OCI-LY3 (cell line): ENCODE results near the gene ANKRD10.

Experiments
- H2AFZ ChIP-seq: fragments of 200-600, 300-600 bp; shearing (Covaris generic); 2 replicates; pipeline ENCODE4 v1.6.0; 2014; ENCODE audit warnings: antibody characterized with exemption, low read depth, low read length
- H3K27ac ChIP-seq: fragments of 200-600, 300-600 bp; sonication (generic); 2 replicates; pipeline ENCODE4 v1.5.1; 2014; ENCODE audit warnings: mild to moderate bottlenecking, low read length, moderate library complexity, mixed read lengths
- H3K27me3 ChIP-seq: fragments of 200-600, 300-600 bp; sonication (generic); 2 replicates; pipeline ENCODE4 v1.6.1; 2014; ENCODE audit warnings: low read depth, low read length, mixed read lengths
- H3K36me3 ChIP-seq: fragments of 200-600, 300-600 bp; sonication (generic); replicated peaks from 2 replicates; pipeline ENCODE3; 2014; ENCODE audit warnings: low read depth, low read length, mixed read lengths
- H3K4me1 ChIP-seq: fragments of 300-600, 200-600 bp; sonication (generic); 2 replicates; pipeline ENCODE4 v1.6.1; 2014; ENCODE audit warnings: low read length, mixed read lengths
- H3K4me2 ChIP-seq: fragments of 200-600, 300-600 bp; sonication (generic); 2 replicates; pipeline ENCODE4 v1.6.1; 2014; ENCODE audit warnings: low read length, mixed read lengths
- H3K4me3 ChIP-seq: fragments of 300-600, 200-600 bp; sonication (generic); 2 replicates; pipeline ENCODE4 v1.5.1; 2014; ENCODE audit warnings: antibody characterized with exemption, mild to moderate bottlenecking, low read length, moderate library complexity
- H3K79me2 ChIP-seq: fragments of 300-600, 200-600 bp; shearing (Covaris generic); 2 replicates; pipeline ENCODE4 v1.6.1; 2014; ENCODE audit warnings: mild to moderate bottlenecking, low read length, mixed read lengths
- H3K9ac ChIP-seq: fragments of 300-600, 200-600 bp; shearing (Covaris generic); 2 replicates; pipeline ENCODE4 v1.6.0; 2014; ENCODE audit warnings: mild to moderate bottlenecking, low read length, moderate library complexity
- H3K9me3 ChIP-seq: fragments of 200-600, 300-600 bp; shearing (Covaris generic); 2 replicates; pipeline ENCODE4 v1.6.1; 2014; ENCODE audit warnings: low read length, mixed read lengths; ENCODE audit not compliant: insufficient read depth
- H4K20me1 ChIP-seq: fragments of 200-600, 300-600 bp; sonication (generic); 2 replicates; pipeline ENCODE4 v1.6.1; 2016; ENCODE audit warnings: low read length, mixed read lengths; ENCODE audit not compliant: insufficient read depth
- CTCF ChIP-seq: fragments of 200-600, 300-600 bp; sonication (generic); IDR thresholded peaks from 2 replicates; pipeline ENCODE4 v1.5.1; 2014; ENCODE audit warnings: antibody characterized with exemption, low read length, low read depth
- EZH2phosphoT487 ChIP-seq: fragments of 200-600 bp; shearing (Covaris generic); IDR thresholded peaks from 2 replicates; pipeline ENCODE4 v1.6.1; 2018; ENCODE audit warnings: antibody characterized with exemption, mixed run types, low read depth

The ANKRD10 gene

GRCh38 chr13:110831437-110832204 is 83.2 kb downstream of the ANKRD10 start:
- H3K36me3 ChIP-seq, result no peaks in the 10 kb centered on the region
- H3K4me3 ChIP-seq, result no peak overlapping the region
- no peak overlapping the region for H3K27ac ChIP-seq
- no peaks in the 10 kb centered on the region for H3K79me2 ChIP-seq
- no peak overlapping the region for H2AFZ ChIP-seq
- H3K9ac ChIP-seq, result no peak overlapping the region
- no peaks in the 10 kb centered on the region for H3K9me3 ChIP-seq
- no peaks in the 10 kb centered on the region for H4K20me1 ChIP-seq
- TF ChIP-seq CTCF (no peak), EZH2phosphoT487 (no peak)
- peaks cover 32% of the 10 kb centered on the region for H3K27me3 ChIP-seq
- no peak overlapping the region for H3K4me2 ChIP-seq
- peaks cover 4% of the 10 kb centered on the region; the same call in 1 of the 2 replicates for H3K4me1 ChIP-seq

- no peak overlapping the region for H3K9ac ChIP-seq
- no peak for TF ChIP-seq CTCF
- no peaks in the 10 kb centered on the region for H4K20me1 ChIP-seq
- H3K27ac ChIP-seq, result no peak overlapping the region
- no peaks in the 10 kb centered on the region for H3K79me2 ChIP-seq
- H3K36me3 ChIP-seq, result no peaks in the 10 kb centered on the region
- no peak overlapping the region for H2AFZ ChIP-seq
- no peak overlapping the region for H3K4me2 ChIP-seq
- H3K4me3 ChIP-seq, result no peak overlapping the region
- peaks cover 4% of the 10 kb centered on the region; the same call in 1 of the 2 replicates for H3K4me1 ChIP-seq
- H3K9me3 ChIP-seq, result no peaks in the 10 kb centered on the region
- peaks cover 31% of the 10 kb centered on the region for H3K27me3 ChIP-seq
Measured at GRCh38 chr13:110830800-110831371, 84.0 kb downstream of the ANKRD10 start.

- H3K9ac ChIP-seq, result no peak overlapping the region
- no peaks in the 10 kb centered on the region for H3K36me3 ChIP-seq
- peaks cover 4% of the 10 kb centered on the region; the same call in 1 of the 2 replicates for H3K4me1 ChIP-seq
- no peaks in the 10 kb centered on the region for H4K20me1 ChIP-seq
- no peaks in the 10 kb centered on the region for H3K79me2 ChIP-seq
- H3K27ac ChIP-seq, result no peak overlapping the region
- no peaks in the 10 kb centered on the region for H3K9me3 ChIP-seq
- H3K27me3 ChIP-seq, result peaks cover 26% of the 10 kb centered on the region
- H3K4me2 ChIP-seq, result no peak overlapping the region
- no peak overlapping the region for H2AFZ ChIP-seq
- TF ChIP-seq EZH2phosphoT487 (no peak), CTCF (no peak)
- H3K4me3 ChIP-seq, result no peak overlapping the region
Measured at GRCh38 chr13:110830331-110830730, 84.5 kb downstream of the ANKRD10 start.

- Histone ChIP-seq H4K20me1 (no peaks in the 10 kb centered on the region), H3K4me2 (no peak overlapping the region), H3K36me3 (no peaks in the 10 kb centered on the region), H3K4me3 (no peak overlapping the region), H3K79me2 (no peaks in the 10 kb centered on the region), H2AFZ (no peak overlapping the region), H3K27ac (no peak overlapping the region), H3K27me3 (peaks cover 21% of the 10 kb centered on the region), H3K9me3 (no peaks in the 10 kb centered on the region), H3K4me1 (peaks cover 4% of the 10 kb centered on the region; the same call in 1 of the 2 replicates), H3K9ac (no peak overlapping the region)
- TF ChIP-seq CTCF, result no peak
- no peak for TF ChIP-seq EZH2phosphoT487
Measured at GRCh38 chr13:110829486-110829885, 85.4 kb downstream of the ANKRD10 start.
